Left ventricle myocardium inferior (tissue), 1 donor: ENCODE results near the gene LRRC41. TPM values are rescaled to one million over a fixed set of nuclear protein-coding genes. Genes with fewer than 3 reads are reported as not detected.

Source experiments
- DNase-seq: peaks from one replicate; pipeline ENCODE4 v3.0.0-alpha.2; 2020
- H3K27ac ChIP-seq: fragments of 200-600 bp; replicated peaks from 2 replicates; pipeline ENCODE4 v1.8.0; 2021
- H3K27me3 ChIP-seq: fragments of 200-600 bp; 2 replicates; pipeline ENCODE4 v1.8.0; 2021; ENCODE audit warnings: low read depth
- H3K36me3 ChIP-seq: fragments of 200-600 bp; 2 replicates; pipeline ENCODE4 v1.8.0; 2021
- H3K4me1 ChIP-seq: fragments of 200-600 bp; 2 replicates; pipeline ENCODE4 v1.8.0; 2021
- H3K4me3 ChIP-seq: fragments of 200-600 bp; 2 replicates; pipeline ENCODE4 v1.8.0; 2021; ENCODE audit warnings: mild to moderate bottlenecking, moderate library complexity
- H3K9me3 ChIP-seq: fragments of 200-600 bp; replicated peaks from 2 replicates; pipeline ENCODE4 v1.8.0; 2021
- CTCF ChIP-seq: fragments of 200-600 bp; IDR thresholded peaks from 2 replicates; pipeline ENCODE4 v1.8.0; 2021; ENCODE audit warnings: antibody characterized with exemption, mild to moderate bottlenecking, borderline replicate concordance
- intact Hi-C: fragments of 100-400 bp; cut with micrococcal nuclease; formaldehyde crosslinking; loops from one replicate; pipeline ENCODE4 v1.11.0; 2022
- total RNA-seq: library from RNA; stranded (reverse); fragmentation: NEBNext Ultra II Directional; extraction: Animal tissue kit (Norgen Biotek cat#: 25700); gene quantifications from one replicate; pipeline ENCODE4 v1.2.1, GENCODE V29; 2021
- donor health status: DM: no; HTN: yes; CAD: no; lungs with severe emphysema.

The LRRC41 gene
- total RNA-seq, 1 donor from 2014 or later, result 38.8 TPM

- no peak for TF ChIP-seq CTCF
- Histone ChIP-seq H3K4me1 (peaks cover 75% of the 10 kb centered on the region), H3K36me3 (peaks cover 24% of the 10 kb centered on the region), H3K27ac (peak overlapping the region; percentile 98), H3K4me3 (peak overlapping the region; percentile 99), H3K9me3 (no peaks in the 10 kb centered on the region), H3K27me3 (no peaks in the 10 kb centered on the region)
- no peak for DNase-seq
- intact Hi-C loops, result no loop called here
These were observed 2.6 kb downstream of the LRRC41 start for GRCh38 chr1:46300673-46301405.

- Histone ChIP-seq H3K27me3 (no peaks in the 10 kb centered on the region), H3K9me3 (no peaks in the 10 kb centered on the region), H3K4me3 (no peak overlapping the region), H3K36me3 (peaks cover 48% of the 10 kb centered on the region), H3K27ac (peak overlapping the region; percentile 98), H3K4me1 (peaks cover 55% of the 10 kb centered on the region)
- intact Hi-C loops, result no loop called here
- no peak for DNase-seq
- no peak for TF ChIP-seq CTCF
These were observed 5.0 kb downstream of the LRRC41 start for GRCh38 chr1:46298387-46298786.

- TF ChIP-seq CTCF, result no peak
- no peak for DNase-seq
- Histone ChIP-seq H3K4me3 (no peak overlapping the region), H3K36me3 (peaks cover 63% of the 10 kb centered on the region), H3K4me1 (peaks cover 28% of the 10 kb centered on the region), H3K9me3 (no peaks in the 10 kb centered on the region), H3K27ac (no peak overlapping the region), H3K27me3 (no peaks in the 10 kb centered on the region)
- intact Hi-C loops, result no loop called here
These were observed 8.1 kb downstream of the LRRC41 start for GRCh38 chr1:46295306-46295705.

- TF ChIP-seq CTCF, result no peak
- Histone ChIP-seq H3K36me3 (peaks cover 70% of the 10 kb centered on the region), H3K27me3 (no peaks in the 10 kb centered on the region), H3K27ac (no peak overlapping the region), H3K9me3 (no peaks in the 10 kb centered on the region), H3K4me1 (peaks cover 3% of the 10 kb centered on the region), H3K4me3 (no peak overlapping the region)
- DNase-seq, result no peak
- intact Hi-C loops, result no loop called here
These were observed 13.4 kb downstream of the LRRC41 start for GRCh38 chr1:46289976-46290375.

GRCh38 chr1:46289134-46289494, 14.3 kb downstream of the LRRC41 start:
- no peaks in the 10 kb centered on the region for H3K27me3 ChIP-seq
- H3K9me3 ChIP-seq, result no peaks in the 10 kb centered on the region
- H3K4me3 ChIP-seq, result no peak overlapping the region
- intact Hi-C loops, result no loop called here
- peaks cover 68% of the 10 kb centered on the region for H3K36me3 ChIP-seq
- TF ChIP-seq CTCF, result no peak
- H3K27ac ChIP-seq, result no peak overlapping the region
- peaks cover 10% of the 10 kb centered on the region for H3K4me1 ChIP-seq
- no peak for DNase-seq
